ENCODE data around the gene RNU11.
A peak's percentile ranks its signal among the peaks of the same experiment; 100 is the strongest.
"Not testable (repeated sequence)": the region's sequence is repeated elsewhere in the genome, so short reads cannot be mapped to it uniquely, and the experiment has no call there.

The RNU11 gene

GRCh38 chr1:28642056-28642846 is 6.1 kb upstream of the RNU11 start:
- Histone ChIP-seq H3K4me3 (ENCODE audit: low read depth in 1 of 5, low read length in 5 of 5) (peak overlapping the region; percentile 84 to 100 (median 92)), H3K36me3 (ENCODE audit: control insufficient read depth in 5 of 5, insufficient read depth in 5 of 5, low read length in 5 of 5) (no peaks in the 10 kb centered on the region), H3K9me3 (ENCODE audit: control insufficient read depth in 5 of 5, low read length in 5 of 5) (no peaks in the 10 kb centered on the region), H3K27ac (ENCODE audit: low read depth, low read length) (peak overlapping the region; percentile 86), H3K27me3 (ENCODE audit: control insufficient read depth in 5 of 5, insufficient read depth in 4 of 5, low read length in 5 of 5) (no peaks in the 10 kb centered on the region), H3K9ac (ENCODE audit: low read length in 5 of 5) (peak overlapping the region; percentile 89 to 98 (median 96)), H3K4me1 (ENCODE audit: control insufficient read depth in 5 of 5, insufficient read depth in 5 of 5, low read length in 5 of 5) (peaks cover 7 to 32% (median 22%) of the 10 kb centered on the region in 5 donors)

- Histone ChIP-seq H3K4me1 (ENCODE audit: control insufficient read depth in 5 of 5, insufficient read depth in 5 of 5, low read length in 5 of 5) (peaks cover 10 to 39% (median 26%) of the 10 kb centered on the region in 5 donors), H3K9me3 (ENCODE audit: control insufficient read depth in 5 of 5, low read length in 5 of 5) (no peaks in the 10 kb centered on the region), H3K4me3 (ENCODE audit: low read depth in 1 of 5, low read length in 5 of 5) (peak within 1 kb of the TSS; percentile 84 to 100 (median 92)), H3K27me3 (ENCODE audit: control insufficient read depth in 5 of 5, insufficient read depth in 4 of 5, low read length in 5 of 5) (no peaks in the 10 kb centered on the region), H3K9ac (ENCODE audit: low read length in 5 of 5) (peak within 1 kb of the TSS; percentile 89 to 98 (median 96)), H3K27ac (ENCODE audit: low read depth, low read length) (peak within 1 kb of the TSS; percentile 86), H3K36me3 (ENCODE audit: control insufficient read depth in 5 of 5, insufficient read depth in 5 of 5, low read length in 5 of 5) (no peaks in the 10 kb centered on the region)
Observed at GRCh38 chr1:28642847-28643635, 5.4 kb upstream of the RNU11 start, which contains the start of gene TAF12. Gene TAF12, minus strand, starts transcription at chr1:28643067. Its CDS starts 20,986 bp downstream, at chr1:28622081.

- no peak overlapping the region for H3K27ac ChIP-seq (ENCODE audit: low read depth, low read length)
- peak overlapping the region in 2 of 5 donors; percentile 92 for H3K4me3 ChIP-seq (ENCODE audit: low read depth in 1 of 5, low read length in 5 of 5)
- no peaks in the 10 kb centered on the region for H3K9me3 ChIP-seq (ENCODE audit: control insufficient read depth in 5 of 5, low read length in 5 of 5)
- peaks cover 11 to 42% (median 33%) of the 10 kb centered on the region in 5 donors for H3K4me1 ChIP-seq (ENCODE audit: control insufficient read depth in 5 of 5, insufficient read depth in 5 of 5, low read length in 5 of 5)
- H3K36me3 ChIP-seq (ENCODE audit: control insufficient read depth in 5 of 5, insufficient read depth in 5 of 5, low read length in 5 of 5), result no peaks in the 10 kb centered on the region
- no peaks in the 10 kb centered on the region for H3K27me3 ChIP-seq (ENCODE audit: control insufficient read depth in 5 of 5, insufficient read depth in 4 of 5, low read length in 5 of 5)
- H3K9ac ChIP-seq (ENCODE audit: low read length in 5 of 5), result peak overlapping the region in 3 of 5 donors; percentile 31 to 84 (median 48)
Observed at GRCh38 chr1:28644494-28644893, 3.9 kb upstream of the RNU11 start.

GRCh38 chr1:28645406-28645805 is 3.0 kb upstream of the RNU11 start:
- H3K4me1 ChIP-seq (ENCODE audit: control insufficient read depth in 5 of 5, insufficient read depth in 5 of 5, low read length in 5 of 5), result peaks cover 11 to 42% (median 33%) of the 10 kb centered on the region in 5 donors
- H3K27ac ChIP-seq (ENCODE audit: low read depth, low read length), result not testable (repeated sequence)

GRCh38 chr1:28646040-28646439 is 2.4 kb upstream of the RNU11 start:
- H3K4me1 ChIP-seq (ENCODE audit: control insufficient read depth in 5 of 5, insufficient read depth in 5 of 5, low read length in 5 of 5), result peaks cover 11 to 42% (median 33%) of the 10 kb centered on the region in 5 donors
- no peaks in the 10 kb centered on the region for H3K27me3 ChIP-seq (ENCODE audit: control insufficient read depth in 5 of 5, insufficient read depth in 4 of 5, low read length in 5 of 5)
- peak overlapping the region in 1 of 5 donors; percentile 17 for H3K9ac ChIP-seq (ENCODE audit: low read length in 5 of 5)
- no peaks in the 10 kb centered on the region for H3K9me3 ChIP-seq (ENCODE audit: control insufficient read depth in 5 of 5, low read length in 5 of 5)
- no peak overlapping the region for H3K27ac ChIP-seq (ENCODE audit: low read depth, low read length)
- no peak overlapping the region for H3K4me3 ChIP-seq (ENCODE audit: low read depth in 1 of 5, low read length in 5 of 5)
- no peaks in the 10 kb centered on the region for H3K36me3 ChIP-seq (ENCODE audit: control insufficient read depth in 5 of 5, insufficient read depth in 5 of 5, low read length in 5 of 5)

More at GRCh38 chr1:28645406-28645805, 3.0 kb upstream of the RNU11 start:
- H3K9ac ChIP-seq (ENCODE audit: low read length in 5 of 5); H3K4me3 ChIP-seq (ENCODE audit: low read depth in 1 of 5, low read length in 5 of 5); H3K36me3 ChIP-seq (ENCODE audit: control insufficient read depth in 5 of 5, insufficient read depth in 5 of 5, low read length in 5 of 5); H3K9me3 ChIP-seq (ENCODE audit: control insufficient read depth in 5 of 5, low read length in 5 of 5); H3K27me3 ChIP-seq (ENCODE audit: control insufficient read depth in 5 of 5, insufficient read depth in 4 of 5, low read length in 5 of 5): not testable (repeated sequence)

- Histone ChIP-seq H3K36me3 (ENCODE audit: control insufficient read depth in 5 of 5, insufficient read depth in 5 of 5, low read length in 5 of 5) (no peaks in the 10 kb centered on the region), H3K27ac (ENCODE audit: low read depth, low read length) (peak overlapping the region; percentile 85), H3K9ac (ENCODE audit: low read length in 5 of 5) (peak overlapping the region; percentile 63 to 90 (median 78)), H3K4me3 (ENCODE audit: low read depth in 1 of 5, low read length in 5 of 5) (peak overlapping the region; percentile 69 to 86 (median 76)), H3K9me3 (ENCODE audit: control insufficient read depth in 5 of 5, low read length in 5 of 5) (no peaks in the 10 kb centered on the region), H3K27me3 (ENCODE audit: control insufficient read depth in 5 of 5, insufficient read depth in 4 of 5, low read length in 5 of 5) (no peaks in the 10 kb centered on the region), H3K4me1 (ENCODE audit: control insufficient read depth in 5 of 5, insufficient read depth in 5 of 5, low read length in 5 of 5) (peaks cover 8 to 25% (median 22%) of the 10 kb centered on the region in 5 donors)
Observed at GRCh38 chr1:28648008-28648473, 359 bp upstream of the RNU11 start.

- not testable (repeated sequence) for H3K36me3 ChIP-seq (ENCODE audit: control insufficient read depth in 5 of 5, insufficient read depth in 5 of 5, low read length in 5 of 5); H3K9ac ChIP-seq (ENCODE audit: low read length in 5 of 5); H3K27ac ChIP-seq (ENCODE audit: low read depth, low read length); H3K4me1 ChIP-seq (ENCODE audit: control insufficient read depth in 5 of 5, insufficient read depth in 5 of 5, low read length in 5 of 5); H3K9me3 ChIP-seq (ENCODE audit: control insufficient read depth in 5 of 5, low read length in 5 of 5); H3K4me3 ChIP-seq (ENCODE audit: low read depth in 1 of 5, low read length in 5 of 5); H3K27me3 ChIP-seq (ENCODE audit: control insufficient read depth in 5 of 5, insufficient read depth in 4 of 5, low read length in 5 of 5)
Observed at GRCh38 chr1:28653063-28653462, 4.7 kb downstream of the RNU11 start.

GRCh38 chr1:28653870-28654269 is 5.5 kb downstream of the RNU11 start:
- H3K27ac ChIP-seq (ENCODE audit: low read depth, low read length), result not testable (repeated sequence)

GRCh38 chr1:28655448-28656311 is 7.3 kb downstream of the RNU11 start:
- not testable (repeated sequence) for H3K27me3 ChIP-seq (ENCODE audit: control insufficient read depth in 5 of 5, insufficient read depth in 4 of 5, low read length in 5 of 5); H3K4me1 ChIP-seq (ENCODE audit: control insufficient read depth in 5 of 5, insufficient read depth in 5 of 5, low read length in 5 of 5); H3K4me3 ChIP-seq (ENCODE audit: low read depth in 1 of 5, low read length in 5 of 5); H3K27ac ChIP-seq (ENCODE audit: low read depth, low read length); H3K9me3 ChIP-seq (ENCODE audit: control insufficient read depth in 5 of 5, low read length in 5 of 5); H3K9ac ChIP-seq (ENCODE audit: low read length in 5 of 5); H3K36me3 ChIP-seq (ENCODE audit: control insufficient read depth in 5 of 5, insufficient read depth in 5 of 5, low read length in 5 of 5)

More at GRCh38 chr1:28653870-28654269, 5.5 kb downstream of the RNU11 start:
- not testable (repeated sequence) for H3K36me3 ChIP-seq (ENCODE audit: control insufficient read depth in 5 of 5, insufficient read depth in 5 of 5, low read length in 5 of 5); H3K9ac ChIP-seq (ENCODE audit: low read length in 5 of 5); H3K4me1 ChIP-seq (ENCODE audit: control insufficient read depth in 5 of 5, insufficient read depth in 5 of 5, low read length in 5 of 5); H3K9me3 ChIP-seq (ENCODE audit: control insufficient read depth in 5 of 5, low read length in 5 of 5); H3K4me3 ChIP-seq (ENCODE audit: low read depth in 1 of 5, low read length in 5 of 5); H3K27me3 ChIP-seq (ENCODE audit: control insufficient read depth in 5 of 5, insufficient read depth in 4 of 5, low read length in 5 of 5)

All from subcutaneous abdominal adipose tissue (tissue), 5 donors.